Measurements from ENCODE around the gene MED10.
A peak's percentile ranks its signal among the peaks of the same experiment; 100 is the strongest.

Gene MED10

DNA sequence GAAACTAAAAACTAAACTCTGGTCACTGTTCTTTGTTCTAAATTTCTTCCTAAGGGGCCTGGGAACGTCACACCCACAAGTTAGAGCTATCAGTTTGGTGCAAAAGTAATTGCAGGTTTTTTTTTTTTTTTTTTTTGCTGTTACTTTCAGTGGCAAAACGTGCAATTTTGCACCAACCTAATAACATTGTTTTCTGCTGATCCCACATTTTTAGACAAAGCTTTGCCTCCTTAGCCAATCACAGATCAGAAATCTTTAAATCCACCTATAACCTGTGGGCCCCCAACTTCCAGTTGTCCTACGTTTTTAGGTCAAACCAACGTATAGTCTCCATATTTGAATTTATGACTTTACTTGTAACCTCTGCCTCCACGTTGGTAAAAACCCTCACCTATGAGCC, 11.1 kb upstream of the MED10 start:
- no peak overlapping the region for H3K4me3 ChIP-seq (replicated peaks in 1 of 2; ENCODE audit: low read depth in 2 of 2, low read length in 2 of 2)
- TF ChIP-seq, protein P1, sequence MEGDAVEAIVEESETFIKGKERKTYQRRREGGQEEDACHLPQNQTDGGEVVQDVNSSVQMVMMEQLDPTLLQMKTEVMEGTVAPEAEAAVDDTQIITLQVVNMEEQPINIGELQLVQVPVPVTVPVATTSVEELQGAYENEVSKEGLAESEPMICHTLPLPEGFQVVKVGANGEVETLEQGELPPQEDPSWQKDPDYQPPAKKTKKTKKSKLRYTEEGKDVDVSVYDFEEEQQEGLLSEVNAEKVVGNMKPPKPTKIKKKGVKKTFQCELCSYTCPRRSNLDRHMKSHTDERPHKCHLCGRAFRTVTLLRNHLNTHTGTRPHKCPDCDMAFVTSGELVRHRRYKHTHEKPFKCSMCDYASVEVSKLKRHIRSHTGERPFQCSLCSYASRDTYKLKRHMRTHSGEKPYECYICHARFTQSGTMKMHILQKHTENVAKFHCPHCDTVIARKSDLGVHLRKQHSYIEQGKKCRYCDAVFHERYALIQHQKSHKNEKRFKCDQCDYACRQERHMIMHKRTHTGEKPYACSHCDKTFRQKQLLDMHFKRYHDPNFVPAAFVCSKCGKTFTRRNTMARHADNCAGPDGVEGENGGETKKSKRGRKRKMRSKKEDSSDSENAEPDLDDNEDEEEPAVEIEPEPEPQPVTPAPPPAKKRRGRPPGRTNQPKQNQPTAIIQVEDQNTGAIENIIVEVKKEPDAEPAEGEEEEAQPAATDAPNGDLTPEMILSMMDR (IDR thresholded peaks at IDR 0.05; ENCODE audit: low read depth, low read length) = no peak
- no peak for DNase-seq (ENCODE audit: low read depth in 2 of 2)

DNA sequence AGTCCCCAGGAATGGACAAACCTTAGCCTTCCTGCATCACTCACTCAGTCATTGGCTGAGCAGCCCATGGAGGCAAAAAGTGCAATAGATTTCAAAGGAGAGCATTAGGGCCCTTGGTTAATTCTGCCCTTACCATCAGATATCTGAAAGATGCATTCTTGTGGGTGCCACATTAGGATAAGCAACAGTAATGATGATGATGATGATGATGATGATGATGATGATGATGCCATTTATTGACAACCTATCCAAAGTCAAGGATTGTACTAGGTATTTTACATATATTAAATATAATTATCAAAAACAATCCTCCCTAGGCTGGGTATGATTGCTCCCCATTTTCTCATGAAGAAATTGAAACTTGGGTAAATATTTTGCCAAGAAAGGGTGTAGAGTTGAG, 9.6 kb upstream of the MED10 start:
- DNase-seq (ENCODE audit: low read depth in 2 of 2) = no peak
- H3K4me3 ChIP-seq (replicated peaks in 1 of 2; ENCODE audit: low read depth in 2 of 2, low read length in 2 of 2) = no peak overlapping the region
- TF ChIP-seq, protein P1 (IDR thresholded peaks at IDR 0.05; ENCODE audit: low read depth, low read length) = no peak

DNA sequence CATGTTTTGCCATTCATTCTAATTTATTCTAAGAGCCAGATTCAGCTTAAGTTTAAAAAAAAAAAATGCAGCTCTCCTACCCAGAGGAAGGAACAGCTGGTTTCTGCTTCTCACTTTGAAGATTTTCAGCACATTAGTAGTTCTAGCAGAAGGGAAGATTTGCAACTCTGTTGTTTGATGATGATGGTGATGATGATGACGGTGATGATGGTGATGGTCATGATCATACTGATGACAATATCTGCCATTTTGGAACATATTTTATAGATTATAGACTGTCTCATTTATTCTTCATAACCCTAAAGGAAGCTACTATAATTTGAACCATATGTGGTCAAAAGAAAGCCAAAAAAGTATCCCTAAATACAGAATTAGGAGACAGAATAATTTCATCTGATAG, 7.9 kb upstream of the MED10 start:
- H3K4me3 ChIP-seq (replicated peaks in 1 of 2; ENCODE audit: low read depth in 2 of 2, low read length in 2 of 2) = no peak overlapping the region
- DNase-seq (ENCODE audit: low read depth in 2 of 2) = no peak
- TF ChIP-seq, protein P1 (IDR thresholded peaks at IDR 0.05; ENCODE audit: low read depth, low read length) = no peak

DNA sequence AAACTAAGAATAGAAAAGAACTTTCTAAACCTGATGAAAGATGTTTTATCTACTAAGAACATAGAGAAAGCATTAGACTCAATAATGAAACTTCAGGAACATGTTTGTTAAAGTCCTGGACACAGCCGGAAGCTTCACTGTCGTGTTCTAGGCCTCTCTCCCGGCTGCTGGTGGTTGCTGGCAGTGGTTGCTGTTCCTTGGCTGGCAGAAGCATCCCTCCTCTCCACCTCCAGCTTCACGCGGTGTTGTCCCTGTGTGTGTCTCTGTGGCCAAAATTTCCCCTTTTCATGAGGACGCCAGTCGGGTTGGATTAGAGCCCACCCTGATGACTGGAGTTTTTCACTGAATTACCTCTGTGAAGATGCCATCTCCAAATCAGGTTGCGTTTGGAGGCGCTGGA, 6.5 kb upstream of the MED10 start:
- no peak overlapping the region for H3K4me3 ChIP-seq (replicated peaks in 1 of 2; ENCODE audit: low read depth in 2 of 2, low read length in 2 of 2)
- TF ChIP-seq, protein P1 (IDR thresholded peaks at IDR 0.05; ENCODE audit: low read depth, low read length) = no peak
- no peak for DNase-seq (ENCODE audit: low read depth in 2 of 2)

DNA sequence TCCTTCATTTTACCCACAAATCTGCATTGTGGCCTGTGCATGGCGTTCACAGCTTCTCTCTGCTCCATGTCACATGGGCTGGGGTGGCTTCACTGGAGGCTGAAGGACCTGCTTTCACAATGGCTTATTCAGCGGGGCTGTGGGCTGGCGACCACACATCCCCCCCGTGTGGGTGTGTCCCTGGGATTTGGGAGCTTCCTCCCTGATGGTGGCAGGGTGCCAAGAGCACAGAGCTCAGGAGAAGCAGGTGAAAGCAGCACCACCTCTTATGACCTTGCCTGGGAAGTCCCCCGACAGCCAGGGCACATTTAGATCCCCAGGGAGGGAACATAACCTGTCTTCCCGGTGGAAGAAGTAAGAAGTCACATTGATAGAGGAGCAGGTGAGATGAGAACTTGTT, 5.0 kb upstream of the MED10 start:
- no peak for DNase-seq (ENCODE audit: low read depth in 2 of 2)
- no peak overlapping the region for H3K4me3 ChIP-seq (replicated peaks in 1 of 2; ENCODE audit: low read depth in 2 of 2, low read length in 2 of 2)
- TF ChIP-seq, protein P1 (IDR thresholded peaks at IDR 0.05; ENCODE audit: low read depth, low read length) = no peak

DNA sequence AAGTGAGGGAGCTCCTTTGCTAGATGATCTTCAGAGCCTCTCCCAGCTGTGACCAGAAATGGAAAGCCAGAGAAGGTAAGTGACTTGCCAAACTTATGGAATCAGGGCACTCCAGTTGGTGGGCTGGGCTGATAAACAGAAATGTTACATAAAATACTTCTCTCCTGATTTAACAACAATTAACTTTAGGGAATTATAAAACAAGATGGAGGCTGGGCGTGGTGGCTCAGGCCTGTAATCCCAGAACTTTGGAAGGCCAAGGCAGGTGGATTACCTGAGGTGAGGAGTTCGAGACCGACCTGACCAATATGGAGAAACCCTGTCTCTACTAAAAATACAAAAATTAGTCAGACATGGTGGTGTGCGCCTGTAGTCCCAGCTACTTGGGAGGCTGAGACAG, 899 bp upstream of the MED10 start:
- H3K4me3 ChIP-seq (replicated peaks in 1 of 2; ENCODE audit: low read depth in 2 of 2, low read length in 2 of 2) = no peak overlapping the region
- no peak for DNase-seq (ENCODE audit: low read depth in 2 of 2)
- TF ChIP-seq, protein P1 (IDR thresholded peaks at IDR 0.05; ENCODE audit: low read depth, low read length) = no peak

DNA sequence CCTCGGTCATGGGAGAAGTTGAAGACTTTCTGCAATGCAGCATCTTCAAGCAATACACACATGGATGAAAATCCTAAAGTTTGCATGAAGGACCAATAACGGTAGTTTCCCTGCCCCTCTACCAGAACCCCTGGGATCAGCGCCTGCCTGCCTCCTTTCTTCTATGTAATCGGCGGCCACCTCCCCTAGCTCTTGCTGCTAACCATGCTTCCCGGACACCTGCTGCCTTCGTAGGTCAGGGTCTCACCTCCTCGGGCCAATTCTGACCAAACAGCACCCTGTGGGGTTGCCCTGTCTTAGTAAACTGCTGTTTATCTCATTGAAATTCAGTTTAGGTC, 388 bp upstream of the MED10 start:
- TF ChIP-seq, protein P1 (IDR thresholded peaks at IDR 0.05; ENCODE audit: low read depth, low read length) = no peak
- DNase-seq (ENCODE audit: low read depth in 2 of 2) = no peak
- peak overlapping the region; percentile 97 to 98 for H3K4me3 ChIP-seq (replicated peaks in 1 of 2; ENCODE audit: low read depth in 2 of 2, low read length in 2 of 2)
